Gastrocnemius medialis (tissue), 4 donors: Measurements from ENCODE around the gene KIF1A.

Experiments used
- POLR2A ChIP-seq, 2 donors: fragments of 450-650 bp; IDR thresholded peaks; one replicate each; pipeline ENCODE4 v1.6.1; 2017; ENCODE audit warnings: antibody characterized with exemption in 2 of 2, mild to moderate bottlenecking in 2 of 2, moderate library complexity in 2 of 2
- TF ChIP-seq, protein P1 (sequence below), 5 experiments: fragments of 450-650 bp in 3 of 5; fragments of 200-600 bp in 2 of 5; sonication (generic) in 2 of 5; IDR thresholded peaks in 4 of 5; conservative IDR thresholded peaks in 1 of 5; 1 replicate in 4 of 5; 2 replicates in 1 of 5; pipeline ENCODE4 v1.5.1; 2016 to 2019; ENCODE audit warnings: antibody characterized with exemption in 5 of 5, mild to moderate bottlenecking in 3 of 5, moderate library complexity in 3 of 5

DNA sequence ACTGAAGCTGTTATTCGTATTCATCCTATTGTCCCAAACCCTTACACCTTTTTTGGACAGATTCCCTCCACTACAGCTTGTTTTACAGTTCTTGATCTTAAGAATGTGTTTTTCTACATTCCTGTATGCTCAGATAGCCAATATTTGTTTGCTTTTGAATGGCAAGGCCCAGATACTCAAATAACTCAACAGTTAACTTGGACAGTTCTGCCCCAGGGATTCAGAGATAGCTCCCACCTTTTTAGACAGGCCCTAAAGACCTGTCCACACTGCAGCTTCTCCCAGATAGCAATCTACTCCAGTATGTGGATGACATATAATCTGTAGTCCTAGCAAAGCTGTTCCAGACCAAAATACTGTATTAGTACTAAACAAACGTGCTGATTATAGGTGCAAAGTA is 41.5 kb upstream of the KIF1A start:
- TF ChIP-seq, protein P1, sequence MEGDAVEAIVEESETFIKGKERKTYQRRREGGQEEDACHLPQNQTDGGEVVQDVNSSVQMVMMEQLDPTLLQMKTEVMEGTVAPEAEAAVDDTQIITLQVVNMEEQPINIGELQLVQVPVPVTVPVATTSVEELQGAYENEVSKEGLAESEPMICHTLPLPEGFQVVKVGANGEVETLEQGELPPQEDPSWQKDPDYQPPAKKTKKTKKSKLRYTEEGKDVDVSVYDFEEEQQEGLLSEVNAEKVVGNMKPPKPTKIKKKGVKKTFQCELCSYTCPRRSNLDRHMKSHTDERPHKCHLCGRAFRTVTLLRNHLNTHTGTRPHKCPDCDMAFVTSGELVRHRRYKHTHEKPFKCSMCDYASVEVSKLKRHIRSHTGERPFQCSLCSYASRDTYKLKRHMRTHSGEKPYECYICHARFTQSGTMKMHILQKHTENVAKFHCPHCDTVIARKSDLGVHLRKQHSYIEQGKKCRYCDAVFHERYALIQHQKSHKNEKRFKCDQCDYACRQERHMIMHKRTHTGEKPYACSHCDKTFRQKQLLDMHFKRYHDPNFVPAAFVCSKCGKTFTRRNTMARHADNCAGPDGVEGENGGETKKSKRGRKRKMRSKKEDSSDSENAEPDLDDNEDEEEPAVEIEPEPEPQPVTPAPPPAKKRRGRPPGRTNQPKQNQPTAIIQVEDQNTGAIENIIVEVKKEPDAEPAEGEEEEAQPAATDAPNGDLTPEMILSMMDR (IDR thresholded peaks at IDR 0.05 in 4 of 5, conservative IDR thresholded peaks at IDR 0.05 in 1 of 5), result no peak
- TF ChIP-seq POLR2A (IDR thresholded peaks at IDR 0.05), result no peak
